GM10248 (cell line): ENCODE measurements around the gene NETO1.

Experiments
- CTCF ChIA-PET: fragments of 300-600 bp; sonication (Branson Sonifier 250); formaldehyde crosslinking; extraction: SDS; loops from one replicate; lab custom pipeline; 2021; ENCODE audit warnings: antibody characterized with exemption; lab: Yijun Ruan, JAX
- POLR2A ChIA-PET: fragments of 350-650 bp; sonication (Branson Sonifier 250); formaldehyde crosslinking; extraction: SDS; loops from one replicate; lab custom pipeline; 2020; ENCODE audit warnings: antibody characterized with exemption; lab: Yijun Ruan, JAX
- DNase-seq: peaks from one replicate; pipeline ENCODE4 v3.0.0; 2012; ENCODE audit errors: extremely low spot score
- CTCF ChIP-seq: IDR thresholded peaks from 2 replicates; pipeline ENCODE4 v1.5.1; 2012; ENCODE audit warnings: mild to moderate bottlenecking, low read depth; ENCODE audit errors: extremely low read depth, missing control alignments, control extremely low read depth

Gene NETO1

GRCh38 chr18:72830109-72830508 is 37.7 kb downstream of the NETO1 start:
- ChIA-PET CTCF (no interaction called here), POLR2A (no interaction called here)
- no peak for TF ChIP-seq CTCF
- DNase-seq, result no peak

- TF ChIP-seq CTCF, result no peak
- ChIA-PET CTCF (interaction anchor here (1.0 to 1.2 kb wide), 3 partner anchors 9 to 66 kb away, joined by 3 read pairs; no protein-coding TSS in a partner anchor), POLR2A (no interaction called here)
- no peak for DNase-seq
These were observed 39.2 kb downstream of the NETO1 start for GRCh38 chr18:72828601-72829000.

- CTCF ChIA-PET, result no interaction called here
- TF ChIP-seq CTCF, result no peak
- no peak for DNase-seq
- POLR2A ChIA-PET, result no interaction called here
These were observed 41.1 kb downstream of the NETO1 start for GRCh38 chr18:72826736-72827135.

- DNase-seq, result no peak
- CTCF ChIA-PET, result interaction anchor here (1.3 kb wide), 1 partner anchor 16 kb away, joined by 3 read pairs; no protein-coding TSS in a partner anchor
- TF ChIP-seq CTCF, result no peak
- POLR2A ChIA-PET, result no interaction called here
These were observed 44.4 kb downstream of the NETO1 start for GRCh38 chr18:72823345-72823744.

- ChIA-PET POLR2A (no interaction called here), CTCF (no interaction called here)
- no peak for TF ChIP-seq CTCF
- no peak for DNase-seq
These were observed 45.6 kb downstream of the NETO1 start for GRCh38 chr18:72822202-72822601.

GRCh38 chr18:72820571-72820970 is 47.2 kb downstream of the NETO1 start:
- ChIA-PET CTCF (interaction anchor here (2.0 kb wide), 1 partner anchor 22 kb away, joined by 4 read pairs; no protein-coding TSS in a partner anchor), POLR2A (no interaction called here)
- DNase-seq, result no peak
- TF ChIP-seq CTCF, result no peak
